Measurements from ENCODE around the gene C1GALT1C1L. TPM values are rescaled to one million over a fixed set of nuclear protein-coding genes. Genes with fewer than 3 reads are reported as not detected.
"Not testable (repeated sequence)": the region's sequence is repeated elsewhere in the genome, so short reads cannot be mapped to it uniquely, and the experiment has no call there.

The C1GALT1C1L gene
- total RNA-seq, 1 donor from 2014 or later: 1.1 TPM

DNA sequence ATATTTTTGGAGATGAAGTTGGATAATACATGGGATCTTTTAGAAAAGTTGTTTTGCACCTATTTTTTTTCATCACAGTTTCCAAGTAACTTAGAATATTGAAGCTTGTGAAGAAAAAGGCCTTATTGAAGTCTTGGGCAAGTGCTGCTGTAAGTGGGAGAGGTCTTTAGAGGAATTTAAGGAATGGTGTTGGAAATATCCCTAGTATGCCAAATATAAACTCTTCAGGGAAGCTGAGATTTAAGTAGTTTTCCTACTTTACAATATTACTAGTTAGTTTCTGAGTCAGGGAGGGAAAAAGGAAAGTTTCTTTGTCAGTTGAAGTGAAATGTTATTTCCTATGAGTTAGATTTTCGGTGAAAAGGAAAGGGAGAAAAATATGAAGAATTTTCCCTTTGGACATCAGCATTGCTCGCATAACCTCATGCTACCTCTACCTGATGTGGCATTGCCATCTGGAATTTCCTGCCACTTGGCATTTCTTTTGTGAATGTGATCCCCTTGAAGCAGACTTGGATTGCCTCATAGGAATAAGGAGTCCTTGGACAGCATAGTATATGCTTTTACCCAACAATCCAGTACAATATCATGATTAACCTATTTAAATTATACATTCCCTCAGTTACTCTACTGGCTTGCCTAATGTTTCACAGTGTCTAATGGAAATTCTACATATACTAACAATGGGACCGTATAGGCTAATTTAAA lies 27.1 kb downstream of the C1GALT1C1L start:
- TF ChIP-seq, protein P1, sequence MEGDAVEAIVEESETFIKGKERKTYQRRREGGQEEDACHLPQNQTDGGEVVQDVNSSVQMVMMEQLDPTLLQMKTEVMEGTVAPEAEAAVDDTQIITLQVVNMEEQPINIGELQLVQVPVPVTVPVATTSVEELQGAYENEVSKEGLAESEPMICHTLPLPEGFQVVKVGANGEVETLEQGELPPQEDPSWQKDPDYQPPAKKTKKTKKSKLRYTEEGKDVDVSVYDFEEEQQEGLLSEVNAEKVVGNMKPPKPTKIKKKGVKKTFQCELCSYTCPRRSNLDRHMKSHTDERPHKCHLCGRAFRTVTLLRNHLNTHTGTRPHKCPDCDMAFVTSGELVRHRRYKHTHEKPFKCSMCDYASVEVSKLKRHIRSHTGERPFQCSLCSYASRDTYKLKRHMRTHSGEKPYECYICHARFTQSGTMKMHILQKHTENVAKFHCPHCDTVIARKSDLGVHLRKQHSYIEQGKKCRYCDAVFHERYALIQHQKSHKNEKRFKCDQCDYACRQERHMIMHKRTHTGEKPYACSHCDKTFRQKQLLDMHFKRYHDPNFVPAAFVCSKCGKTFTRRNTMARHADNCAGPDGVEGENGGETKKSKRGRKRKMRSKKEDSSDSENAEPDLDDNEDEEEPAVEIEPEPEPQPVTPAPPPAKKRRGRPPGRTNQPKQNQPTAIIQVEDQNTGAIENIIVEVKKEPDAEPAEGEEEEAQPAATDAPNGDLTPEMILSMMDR (conservative IDR thresholded peaks at IDR 0.05; ENCODE audit: low read depth, low read length): no peak
- no peak overlapping the region for H3K4me3 ChIP-seq (ENCODE audit: low read depth, low read length)
- no peak for DNase-seq (ENCODE audit: low read depth)

DNA sequence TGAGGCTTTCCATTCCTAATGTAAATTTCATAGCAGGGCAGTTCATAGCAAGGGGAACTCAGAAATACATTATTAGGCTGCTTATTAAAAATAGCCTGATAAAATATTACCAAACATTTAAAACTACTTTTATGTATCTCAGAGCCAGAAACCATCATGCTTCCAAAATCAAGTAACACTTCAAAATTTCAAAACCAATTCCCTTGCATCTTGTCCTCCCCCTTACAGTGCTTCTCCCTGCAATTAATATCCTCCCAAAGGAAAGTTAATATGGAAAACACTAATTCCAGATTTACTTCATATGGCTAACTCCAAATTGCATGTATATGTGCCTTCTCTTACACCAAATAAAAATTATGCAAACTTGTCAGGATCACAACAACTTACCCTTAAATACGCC lies 32.5 kb downstream of the C1GALT1C1L start:
- TF ChIP-seq, protein P1 (conservative IDR thresholded peaks at IDR 0.05; ENCODE audit: low read depth, low read length): no peak
- H3K4me3 ChIP-seq (ENCODE audit: low read depth, low read length): no peak overlapping the region
- no peak for DNase-seq (ENCODE audit: low read depth)

GRCh38 chr2:43642363-43642762 lies 33.9 kb downstream of the C1GALT1C1L start:
- DNase-seq (ENCODE audit: low read depth): no peak
- H3K4me3 ChIP-seq (ENCODE audit: low read depth, low read length): no peak overlapping the region

DNA sequence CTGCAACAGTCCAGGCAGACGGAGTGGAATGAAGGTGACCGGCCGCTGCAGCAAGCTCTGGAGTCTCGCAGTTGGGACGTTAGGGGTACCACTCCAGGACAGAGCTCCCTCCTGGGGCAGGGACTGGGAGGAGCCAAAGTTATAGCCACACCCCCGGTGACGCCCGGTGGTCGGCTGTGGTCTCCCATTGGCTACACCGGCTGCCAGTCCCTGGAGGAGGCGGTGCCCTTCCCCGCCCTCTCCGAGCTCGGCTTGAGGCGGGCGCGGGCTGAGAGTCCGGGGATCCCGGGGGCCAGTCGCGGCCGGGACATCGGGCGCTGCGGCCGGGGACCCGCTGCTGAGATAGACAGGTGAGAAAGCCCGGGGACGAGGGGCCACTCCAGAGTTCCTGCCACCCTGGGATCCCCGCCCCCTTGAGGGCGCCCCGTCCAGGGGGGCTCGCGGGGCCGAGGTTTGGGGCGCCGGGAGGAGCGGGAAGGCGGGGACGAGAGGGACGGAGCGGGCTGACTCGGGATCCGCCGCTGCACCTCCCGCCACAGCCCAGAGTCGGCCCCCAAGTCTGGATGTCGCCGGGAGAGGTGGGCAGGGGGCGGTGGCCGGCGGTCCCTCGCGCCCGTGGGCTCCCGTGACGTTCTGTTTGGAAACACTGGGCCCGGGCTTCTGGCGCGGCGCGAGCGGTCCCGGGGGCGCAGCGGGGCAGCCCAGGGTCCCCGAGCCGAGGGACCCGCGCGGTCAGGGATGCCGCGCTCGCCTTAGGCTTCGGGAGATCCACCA lies 39.0 kb downstream of the C1GALT1C1L start, which contains the start of gene PLEKHH2:
TSS of gene PLEKHH2 (plus strand) at position 231 of the 774 bp plus-strand sequence. CDS start 7,414 bp downstream, outside the sequence.
- H3K4me3 ChIP-seq (ENCODE audit: low read depth, low read length): peak within 1 kb of the TSS; percentile 76
- TF ChIP-seq, protein P1 (conservative IDR thresholded peaks at IDR 0.05; ENCODE audit: low read depth, low read length): no peak
- no peak for DNase-seq (ENCODE audit: low read depth)

More at GRCh38 chr2:43642363-43642762, 33.9 kb downstream of the C1GALT1C1L start:
- TF ChIP-seq, protein P1 (conservative IDR thresholded peaks at IDR 0.05; ENCODE audit: low read depth, low read length): no peak

GRCh38 chr2:43636621-43637020 lies 39.6 kb downstream of the C1GALT1C1L start:
- peak overlapping the region; percentile 76 for H3K4me3 ChIP-seq (ENCODE audit: low read depth, low read length)
- TF ChIP-seq, protein P1 (conservative IDR thresholded peaks at IDR 0.05; ENCODE audit: low read depth, low read length): no peak
- no peak for DNase-seq (ENCODE audit: low read depth)

GRCh38 chr2:43636153-43636552 lies 40.1 kb downstream of the C1GALT1C1L start:
- not testable (repeated sequence) for DNase-seq (ENCODE audit: low read depth); H3K4me3 ChIP-seq (ENCODE audit: low read depth, low read length)

GRCh38 chr2:43634604-43635306 lies 41.5 kb downstream of the C1GALT1C1L start:
- DNase-seq (ENCODE audit: low read depth): peak; percentile 59
- H3K4me3 ChIP-seq (ENCODE audit: low read depth, low read length): no peak overlapping the region
- TF ChIP-seq, protein P1 (conservative IDR thresholded peaks at IDR 0.05; ENCODE audit: low read depth, low read length): no peak
